ENCODE data around the gene TOE1.
"Not testable (repeated sequence)": the region's sequence is repeated elsewhere in the genome, so short reads cannot be mapped to it uniquely, and the experiment has no call there.

The TOE1 gene

GRCh38 chr1:45339789-45340558 lies at the start of gene TOE1, which contains the start of gene MUTYH:
TSS of gene TOE1 (plus strand) at chr1:45340170. CDS start at chr1:45340253, 83 bp downstream.
TSS of gene MUTYH (minus strand) at chr1:45340440. CDS start at chr1:45334505, 5,935 bp downstream.
- DNase-seq (ENCODE audit: low read depth in 2 of 2), result peak; percentile 89 to 99

- DNase-seq (ENCODE audit: low read depth in 2 of 2), result not testable (repeated sequence)
These were observed 49.0 kb upstream of the TOE1 start for GRCh38 chr1:45291002-45291401.

- DNase-seq (ENCODE audit: low read depth in 2 of 2), result no peak
These were observed 48.3 kb upstream of the TOE1 start for GRCh38 chr1:45291716-45292115.

GRCh38 chr1:45297666-45298356 lies 42.2 kb upstream of the TOE1 start:
- no peak for DNase-seq (ENCODE audit: low read depth in 2 of 2)

- DNase-seq (ENCODE audit: low read depth in 2 of 2), result no peak
These were observed 40.7 kb upstream of the TOE1 start for GRCh38 chr1:45299296-45299695.

- peak in 1 of 2 experiments; percentile 12 for DNase-seq (ENCODE audit: low read depth in 2 of 2)
These were observed 39.8 kb upstream of the TOE1 start for GRCh38 chr1:45299981-45300668.

- DNase-seq (ENCODE audit: low read depth in 2 of 2), result no peak
These were observed 39.3 kb upstream of the TOE1 start for GRCh38 chr1:45300669-45300997.

- no peak for DNase-seq (ENCODE audit: low read depth in 2 of 2)
These were observed 37.3 kb upstream of the TOE1 start for GRCh38 chr1:45302505-45303150.

GRCh38 chr1:45303520-45304310 lies 36.3 kb upstream of the TOE1 start:
- DNase-seq (ENCODE audit: low read depth in 2 of 2), result peak; percentile 98 to 100

- DNase-seq (ENCODE audit: low read depth in 2 of 2), result no peak
These were observed 35.5 kb upstream of the TOE1 start for GRCh38 chr1:45304311-45305081.

- DNase-seq (ENCODE audit: low read depth in 2 of 2), result no peak
These were observed 34.7 kb upstream of the TOE1 start for GRCh38 chr1:45305231-45305630.

- peak; percentile 24 to 25 for DNase-seq (ENCODE audit: low read depth in 2 of 2)
These were observed 33.7 kb upstream of the TOE1 start for GRCh38 chr1:45306319-45306718.

GRCh38 chr1:45306905-45307304 lies 33.1 kb upstream of the TOE1 start:
- DNase-seq (ENCODE audit: low read depth in 2 of 2), result no peak

GRCh38 chr1:45314266-45314665 lies 25.7 kb upstream of the TOE1 start:
- no peak for DNase-seq (ENCODE audit: low read depth in 2 of 2)

- DNase-seq (ENCODE audit: low read depth in 2 of 2), result no peak
These were observed 22.8 kb upstream of the TOE1 start for GRCh38 chr1:45317166-45317565.

GRCh38 chr1:45319761-45320160 lies 20.2 kb upstream of the TOE1 start:
- no peak for DNase-seq (ENCODE audit: low read depth in 2 of 2)

- no peak for DNase-seq (ENCODE audit: low read depth in 2 of 2)
These were observed 18.5 kb upstream of the TOE1 start for GRCh38 chr1:45321444-45321843.

- no peak for DNase-seq (ENCODE audit: low read depth in 2 of 2)
These were observed 17.4 kb upstream of the TOE1 start for GRCh38 chr1:45322486-45323040.

GRCh38 chr1:45325851-45326506 lies 14.0 kb upstream of the TOE1 start:
- DNase-seq (ENCODE audit: low read depth in 2 of 2), result no peak

Measured in stimulated activated CD4-positive, alpha-beta T cell treated with anti-CD3 and anti-CD28 coated beads, Interleukin-12 subunit alpha, Interleukin-12 subunit beta, amount 100 ng/mL, for 24 hours (primary cell).